Gastrocnemius medialis (tissue), 4 donors: ENCODE data around the gene CPA5.

Source experiments
- CTCF ChIP-seq, 5 experiments: fragments of 450-650 bp in 3 of 5; fragments of 200-600 bp in 2 of 5; sonication (generic) in 2 of 5; IDR thresholded peaks in 4 of 5; conservative IDR thresholded peaks in 1 of 5; 1 replicate in 4 of 5; 2 replicates in 1 of 5; pipeline ENCODE4 v1.5.1; 2016 to 2019; ENCODE audit warnings: antibody characterized with exemption in 5 of 5, mild to moderate bottlenecking in 3 of 5, moderate library complexity in 3 of 5
- POLR2A ChIP-seq, 2 donors: fragments of 450-650 bp; IDR thresholded peaks; one replicate each; pipeline ENCODE4 v1.6.1; 2017; ENCODE audit warnings: antibody characterized with exemption in 2 of 2, mild to moderate bottlenecking in 2 of 2, moderate library complexity in 2 of 2

- TF ChIP-seq CTCF (IDR thresholded peaks at IDR 0.05 in 4 of 5, conservative IDR thresholded peaks at IDR 0.05 in 1 of 5): no peak
- no peak for TF ChIP-seq POLR2A (IDR thresholded peaks at IDR 0.05)
Measured at GRCh38 chr7:130332259-130333053, 12.2 kb upstream of the CPA5 start.
